ENCODE data around the gene KCNIP4. TPM values are rescaled to one million over a fixed set of nuclear protein-coding genes. Genes with fewer than 3 reads are reported as not detected.

Gene KCNIP4
- total RNA-seq, 3 donors from 2014 or later (not counting 1 experiment from before 2014, with no cell fraction given): not detected

DNA sequence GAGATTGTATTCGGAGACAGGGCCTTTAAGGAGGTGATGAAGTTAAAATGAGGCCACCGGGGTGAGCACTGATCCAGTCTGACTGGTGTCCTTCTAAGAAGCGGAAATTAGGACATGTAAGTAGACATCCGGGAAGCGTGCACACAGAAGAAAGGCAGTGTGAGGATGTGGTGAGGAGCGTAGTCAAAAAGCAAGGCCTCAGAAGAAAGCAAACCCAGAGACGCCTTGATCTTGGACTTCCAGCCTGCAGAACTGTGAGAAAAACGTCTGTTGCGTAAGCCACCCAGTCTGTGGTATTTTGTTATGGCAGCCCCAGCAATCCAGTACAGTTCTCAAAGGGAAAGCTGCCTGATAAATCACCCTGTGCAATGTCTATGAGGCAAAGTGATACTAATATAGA lies 153.5 kb downstream of the KCNIP4 start:
- 80% methylated on average over 8 of the region's 9 CpGs for WGBS (ENCODE audit: insufficient coverage)
- DNase-seq (peak in 1 of 2 donors; percentile 51), ATAC-seq (no peak)
- intact Hi-C loops (cut with micrococcal nuclease): no loop called here
- Histone ChIP-seq H3K36me3 (ENCODE audit: control insufficient read depth, insufficient read depth, low read length) (no peaks in the 10 kb centered on the region), H3K27ac (ENCODE audit: low read length) (no peak overlapping the region), H3K9me3 (ENCODE audit: control insufficient read depth, insufficient read depth, low read length) (no peaks in the 10 kb centered on the region), H3K27me3 (ENCODE audit: control insufficient read depth, insufficient read depth, low read length) (no peaks in the 10 kb centered on the region), H3K4me1 (ENCODE audit: control insufficient read depth, insufficient read depth, low read length) (no peaks in the 10 kb centered on the region), H3K4me3 (ENCODE audit: low read length) (no peak overlapping the region)
- Mint-ChIP-seq H3K4me3 (no peak overlapping the region), H3K27ac (no peak overlapping the region), H3K27me3 (ENCODE audit: low read depth in 2 of 2) (no peaks in the 10 kb centered on the region), H3K4me1 (no peaks in the 10 kb centered on the region), H3K9me3 (no peaks in the 10 kb centered on the region), H3K36me3 (no peaks in the 10 kb centered on the region)
- TF ChIP-seq, protein P1, sequence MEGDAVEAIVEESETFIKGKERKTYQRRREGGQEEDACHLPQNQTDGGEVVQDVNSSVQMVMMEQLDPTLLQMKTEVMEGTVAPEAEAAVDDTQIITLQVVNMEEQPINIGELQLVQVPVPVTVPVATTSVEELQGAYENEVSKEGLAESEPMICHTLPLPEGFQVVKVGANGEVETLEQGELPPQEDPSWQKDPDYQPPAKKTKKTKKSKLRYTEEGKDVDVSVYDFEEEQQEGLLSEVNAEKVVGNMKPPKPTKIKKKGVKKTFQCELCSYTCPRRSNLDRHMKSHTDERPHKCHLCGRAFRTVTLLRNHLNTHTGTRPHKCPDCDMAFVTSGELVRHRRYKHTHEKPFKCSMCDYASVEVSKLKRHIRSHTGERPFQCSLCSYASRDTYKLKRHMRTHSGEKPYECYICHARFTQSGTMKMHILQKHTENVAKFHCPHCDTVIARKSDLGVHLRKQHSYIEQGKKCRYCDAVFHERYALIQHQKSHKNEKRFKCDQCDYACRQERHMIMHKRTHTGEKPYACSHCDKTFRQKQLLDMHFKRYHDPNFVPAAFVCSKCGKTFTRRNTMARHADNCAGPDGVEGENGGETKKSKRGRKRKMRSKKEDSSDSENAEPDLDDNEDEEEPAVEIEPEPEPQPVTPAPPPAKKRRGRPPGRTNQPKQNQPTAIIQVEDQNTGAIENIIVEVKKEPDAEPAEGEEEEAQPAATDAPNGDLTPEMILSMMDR (IDR thresholded peaks at IDR 0.05): no peak

DNA sequence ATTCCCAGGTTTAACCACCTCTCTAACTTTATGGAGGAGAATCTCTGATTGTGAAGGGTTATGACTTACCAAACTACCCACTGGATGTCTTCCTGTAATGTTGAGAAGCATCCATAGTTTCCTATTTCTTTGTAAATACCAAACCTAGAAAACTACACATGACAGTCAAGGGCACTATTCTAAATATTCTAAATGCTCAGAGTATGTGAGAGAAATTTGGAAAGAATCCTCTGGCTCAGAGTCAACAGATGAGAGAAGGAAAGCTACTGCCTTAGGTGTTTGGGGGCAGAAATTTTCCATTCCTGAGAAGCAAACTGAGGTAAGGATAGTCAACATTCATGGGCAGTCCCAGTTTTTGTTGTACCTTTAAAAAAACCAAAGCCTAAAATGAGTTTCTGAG lies 155.8 kb downstream of the KCNIP4 start:
- no peaks in the 10 kb centered on the region for H3K9me3 Mint-ChIP-seq
- ATAC-seq (no peak), DNase-seq (no peak)
- Histone ChIP-seq H3K27ac (ENCODE audit: low read length) (no peak overlapping the region), H3K4me3 (ENCODE audit: low read length) (no peak overlapping the region), H3K36me3 (ENCODE audit: control insufficient read depth, insufficient read depth, low read length) (no peaks in the 10 kb centered on the region), H3K4me1 (ENCODE audit: control insufficient read depth, insufficient read depth, low read length) (no peaks in the 10 kb centered on the region), H3K9me3 (ENCODE audit: control insufficient read depth, insufficient read depth, low read length) (no peaks in the 10 kb centered on the region), H3K27me3 (ENCODE audit: control insufficient read depth, insufficient read depth, low read length) (no peaks in the 10 kb centered on the region)
- intact Hi-C loops (cut with micrococcal nuclease): no loop called here
- no peaks in the 10 kb centered on the region for H3K4me1 Mint-ChIP-seq
- no peak overlapping the region for H3K27ac Mint-ChIP-seq
- no peaks in the 10 kb centered on the region for H3K36me3 Mint-ChIP-seq
- TF ChIP-seq, protein P1 (IDR thresholded peaks at IDR 0.05): no peak
- no peak overlapping the region for H3K4me3 Mint-ChIP-seq
- no peaks in the 10 kb centered on the region for H3K27me3 Mint-ChIP-seq (ENCODE audit: low read depth in 2 of 2)

DNA sequence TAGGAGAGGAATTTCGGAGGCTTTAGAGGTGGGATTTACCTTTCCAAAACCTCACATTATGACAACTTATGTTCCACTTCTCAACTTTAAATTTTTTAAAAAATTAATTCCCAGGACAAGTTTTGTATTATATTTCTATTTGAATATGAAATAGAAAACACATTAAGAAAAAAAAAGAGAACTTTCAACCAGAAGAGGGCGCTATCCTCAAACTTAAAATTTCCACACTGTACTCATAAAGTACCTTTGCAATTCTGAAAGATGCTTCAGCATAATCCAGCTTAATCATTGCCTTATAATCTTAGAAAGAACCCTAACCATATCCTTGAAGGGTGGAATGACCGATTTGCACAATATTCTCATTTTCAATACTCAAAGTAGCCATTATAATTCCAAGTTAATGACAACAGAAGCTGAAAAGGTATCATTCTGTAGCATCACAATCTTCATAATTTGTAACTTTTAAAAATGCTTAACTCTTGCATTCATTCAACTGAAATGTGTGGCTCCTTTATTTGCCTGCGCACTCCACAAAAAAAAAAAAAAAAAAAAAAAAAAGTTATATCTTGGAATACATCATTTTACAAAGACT lies 158.0 kb downstream of the KCNIP4 start:
- DNase-seq (peak in 1 of 2 donors; percentile 33), ATAC-seq (no peak)
- H3K36me3 ChIP-seq (ENCODE audit: control insufficient read depth, insufficient read depth, low read length): no peaks in the 10 kb centered on the region
- Mint-ChIP-seq H3K9me3 (no peaks in the 10 kb centered on the region), H3K36me3 (no peaks in the 10 kb centered on the region), H3K27ac (no peak overlapping the region), H3K4me3 (no peak overlapping the region), H3K4me1 (no peaks in the 10 kb centered on the region), H3K27me3 (ENCODE audit: low read depth in 2 of 2) (no peaks in the 10 kb centered on the region)
- no peaks in the 10 kb centered on the region for H3K27me3 ChIP-seq (ENCODE audit: control insufficient read depth, insufficient read depth, low read length)
- H3K9me3 ChIP-seq (ENCODE audit: control insufficient read depth, insufficient read depth, low read length): no peaks in the 10 kb centered on the region
- H3K4me3 ChIP-seq (ENCODE audit: low read length): no peak overlapping the region
- H3K27ac ChIP-seq (ENCODE audit: low read length): no peak overlapping the region
- no peaks in the 10 kb centered on the region for H3K4me1 ChIP-seq (ENCODE audit: control insufficient read depth, insufficient read depth, low read length)
- intact Hi-C loops (cut with micrococcal nuclease): no loop called here
- TF ChIP-seq, protein P1 (IDR thresholded peaks at IDR 0.05): peak; percentile 31
- WGBS (ENCODE audit: insufficient coverage): 0% methylated on average over 2 of the region's 4 CpGs

DNA sequence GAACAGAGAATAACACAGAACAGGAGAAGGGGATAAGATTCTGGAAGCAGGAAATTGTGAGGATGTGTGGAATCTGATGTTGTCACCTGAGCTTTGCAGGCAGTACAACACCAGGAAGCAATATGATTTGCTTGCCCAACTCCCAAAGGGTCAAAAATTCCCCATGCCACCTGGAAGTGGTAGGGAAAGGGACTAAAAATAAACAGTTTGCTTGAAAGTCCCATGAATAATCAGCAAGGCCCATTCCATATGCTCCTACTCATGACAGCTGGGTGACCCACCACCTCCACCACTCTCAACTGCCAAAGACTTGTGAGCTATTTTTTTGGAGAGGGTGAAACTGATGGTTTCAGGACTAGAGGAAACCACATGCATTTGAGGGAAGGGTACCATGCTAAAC lies 168.4 kb downstream of the KCNIP4 start:
- peaks cover 0 to 2% of the 10 kb centered on the region in 2 donors for H3K9me3 Mint-ChIP-seq
- H3K36me3 Mint-ChIP-seq: no peaks in the 10 kb centered on the region
- no peak overlapping the region for H3K27ac Mint-ChIP-seq

More for the DNA sequence above, 168.4 kb downstream of the KCNIP4 start:
- TF ChIP-seq, protein P1 (IDR thresholded peaks at IDR 0.05): no peak
- no peaks in the 10 kb centered on the region for H3K9me3 ChIP-seq (ENCODE audit: control insufficient read depth, insufficient read depth, low read length)
- no peaks in the 10 kb centered on the region for H3K4me1 Mint-ChIP-seq
- no peaks in the 10 kb centered on the region for H3K36me3 ChIP-seq (ENCODE audit: control insufficient read depth, insufficient read depth, low read length)
- no peak for ATAC-seq
- no peak overlapping the region for H3K4me3 ChIP-seq (ENCODE audit: low read length)
- H3K4me1 ChIP-seq (ENCODE audit: control insufficient read depth, insufficient read depth, low read length): no peaks in the 10 kb centered on the region
- peaks cover 0 to 3% of the 10 kb centered on the region in 2 donors for H3K27me3 Mint-ChIP-seq (ENCODE audit: low read depth in 2 of 2)
- H3K4me3 Mint-ChIP-seq: no peak overlapping the region
- intact Hi-C loops (cut with micrococcal nuclease): no loop called here
- no peak for DNase-seq
- no peak overlapping the region for H3K27ac ChIP-seq (ENCODE audit: low read length)
- H3K27me3 ChIP-seq (ENCODE audit: control insufficient read depth, insufficient read depth, low read length): no peaks in the 10 kb centered on the region
